ENCODE results near the gene TRMO. TPM values are rescaled to one million over a fixed set of nuclear protein-coding genes. Genes with fewer than 3 reads are reported as not detected.

Gene TRMO
- total and polyA plus RNA-seq, 9 of the 15 experiments (the other 6 are each of a cell fraction or from before 2014, with no cell fraction given) = 5.6 to 22.4 (median 16.2) TPM

DNA sequence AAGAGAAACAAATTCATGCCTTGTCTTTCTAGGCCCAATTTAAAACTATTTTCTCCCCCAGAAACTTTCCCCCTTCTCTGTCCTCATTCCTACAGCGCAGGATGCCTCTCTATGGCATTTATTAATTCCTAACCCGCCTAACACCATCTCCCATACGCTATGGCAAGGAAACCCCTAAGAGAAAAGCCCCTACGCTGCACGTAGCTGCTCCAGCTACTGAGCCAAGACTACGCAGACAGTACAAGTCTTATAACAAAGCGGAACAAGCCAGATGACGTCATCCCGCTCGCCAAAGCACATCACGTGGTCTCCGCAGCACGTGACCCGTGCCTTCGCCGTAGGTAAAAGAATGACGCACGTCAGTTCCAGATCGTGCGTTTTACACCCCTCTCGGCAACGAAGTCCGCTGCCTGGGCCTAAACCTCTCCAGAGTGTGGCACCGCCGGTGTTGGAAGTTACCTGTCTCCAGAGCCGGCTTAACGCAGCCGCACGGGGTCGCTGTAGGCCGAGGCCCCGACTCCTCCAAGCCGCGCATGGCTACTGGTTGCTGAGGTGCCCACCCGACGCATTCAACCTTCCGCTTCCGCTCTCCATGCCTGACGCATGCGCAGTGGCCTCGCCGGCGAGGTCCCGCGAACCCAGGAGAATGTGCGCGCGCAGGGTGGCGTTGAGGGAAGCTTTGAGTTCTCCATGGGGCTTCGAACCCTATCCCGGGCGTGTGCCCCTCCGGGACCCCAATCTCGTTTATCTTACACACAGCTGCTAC lies at the start of gene TRMO (continued):
- TF ChIP-seq, protein P1, sequence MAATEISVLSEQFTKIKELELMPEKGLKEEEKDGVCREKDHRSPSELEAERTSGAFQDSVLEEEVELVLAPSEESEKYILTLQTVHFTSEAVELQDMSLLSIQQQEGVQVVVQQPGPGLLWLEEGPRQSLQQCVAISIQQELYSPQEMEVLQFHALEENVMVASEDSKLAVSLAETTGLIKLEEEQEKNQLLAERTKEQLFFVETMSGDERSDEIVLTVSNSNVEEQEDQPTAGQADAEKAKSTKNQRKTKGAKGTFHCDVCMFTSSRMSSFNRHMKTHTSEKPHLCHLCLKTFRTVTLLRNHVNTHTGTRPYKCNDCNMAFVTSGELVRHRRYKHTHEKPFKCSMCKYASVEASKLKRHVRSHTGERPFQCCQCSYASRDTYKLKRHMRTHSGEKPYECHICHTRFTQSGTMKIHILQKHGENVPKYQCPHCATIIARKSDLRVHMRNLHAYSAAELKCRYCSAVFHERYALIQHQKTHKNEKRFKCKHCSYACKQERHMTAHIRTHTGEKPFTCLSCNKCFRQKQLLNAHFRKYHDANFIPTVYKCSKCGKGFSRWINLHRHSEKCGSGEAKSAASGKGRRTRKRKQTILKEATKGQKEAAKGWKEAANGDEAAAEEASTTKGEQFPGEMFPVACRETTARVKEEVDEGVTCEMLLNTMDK (IDR thresholded peaks at IDR 0.05; ENCODE audit: borderline replicate concordance, insufficient read depth, low read depth, low read length, poor library complexity, severe bottlenecking) = peak; percentile 63
- TF ChIP-seq SIRT6 (IDR thresholded peaks at IDR 0.05; ENCODE audit: low read depth, low read length) (no peak), KHSRP (IDR thresholded peaks at IDR 0.05) (peak; percentile 91), SRSF3 (IDR thresholded peaks at IDR 0.05; ENCODE audit: insufficient read depth, low read length) (no peak), ZNF785 (CRISPR knock-in tag; IDR thresholded peaks at IDR 0.05) (peak; percentile 74), HIVEP1 (CRISPR knock-in tag; IDR thresholded peaks at IDR 0.05) (peak; percentile 93), DDX20 (tag; IDR thresholded peaks at IDR 0.05; ENCODE audit: low read depth) (0 out of 2 replicates have a peak, but pooled peaks have one; percentile 35), ZNF583 (CRISPR knock-in tag; IDR thresholded peaks at IDR 0.05) (peak; percentile 93; the same call in 1 of the 2 replicates), E2F3 (CRISPR knock-in tag; IDR thresholded peaks at IDR 0.05) (peak; percentile 83), CAMTA2 (CRISPR knock-in tag; conservative IDR thresholded peaks at IDR 0.05) (no peak), FIP1L1 (IDR thresholded peaks at IDR 0.05; ENCODE audit: low read depth, low read length, poor library complexity, severe bottlenecking) (no peak), NELFE (IDR thresholded peaks at IDR 0.05; ENCODE audit: insufficient read depth, insufficient read length) (no peak), ZNF124 (CRISPR knock-in tag; IDR thresholded peaks at IDR 0.05) (no peak)
- TF ChIP-seq, protein P2, sequence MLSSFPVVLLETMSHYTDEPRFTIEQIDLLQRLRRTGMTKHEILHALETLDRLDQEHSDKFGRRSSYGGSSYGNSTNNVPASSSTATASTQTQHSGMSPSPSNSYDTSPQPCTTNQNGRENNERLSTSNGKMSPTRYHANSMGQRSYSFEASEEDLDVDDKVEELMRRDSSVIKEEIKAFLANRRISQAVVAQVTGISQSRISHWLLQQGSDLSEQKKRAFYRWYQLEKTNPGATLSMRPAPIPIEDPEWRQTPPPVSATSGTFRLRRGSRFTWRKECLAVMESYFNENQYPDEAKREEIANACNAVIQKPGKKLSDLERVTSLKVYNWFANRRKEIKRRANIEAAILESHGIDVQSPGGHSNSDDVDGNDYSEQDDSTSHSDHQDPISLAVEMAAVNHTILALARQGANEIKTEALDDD (IDR thresholded peaks at IDR 0.05) = 0 out of 2 replicates have a peak, but pooled peaks have one; percentile 24
- TF ChIP-seq, protein P3, sequence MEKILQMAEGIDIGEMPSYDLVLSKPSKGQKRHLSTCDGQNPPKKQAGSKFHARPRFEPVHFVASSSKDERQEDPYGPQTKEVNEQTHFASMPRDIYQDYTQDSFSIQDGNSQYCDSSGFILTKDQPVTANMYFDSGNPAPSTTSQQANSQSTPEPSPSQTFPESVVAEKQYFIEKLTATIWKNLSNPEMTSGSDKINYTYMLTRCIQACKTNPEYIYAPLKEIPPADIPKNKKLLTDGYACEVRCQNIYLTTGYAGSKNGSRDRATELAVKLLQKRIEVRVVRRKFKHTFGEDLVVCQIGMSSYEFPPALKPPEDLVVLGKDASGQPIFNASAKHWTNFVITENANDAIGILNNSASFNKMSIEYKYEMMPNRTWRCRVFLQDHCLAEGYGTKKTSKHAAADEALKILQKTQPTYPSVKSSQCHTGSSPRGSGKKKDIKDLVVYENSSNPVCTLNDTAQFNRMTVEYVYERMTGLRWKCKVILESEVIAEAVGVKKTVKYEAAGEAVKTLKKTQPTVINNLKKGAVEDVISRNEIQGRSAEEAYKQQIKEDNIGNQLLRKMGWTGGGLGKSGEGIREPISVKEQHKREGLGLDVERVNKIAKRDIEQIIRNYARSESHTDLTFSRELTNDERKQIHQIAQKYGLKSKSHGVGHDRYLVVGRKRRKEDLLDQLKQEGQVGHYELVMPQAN (IDR thresholded peaks at IDR 0.05; ENCODE audit: borderline replicate concordance) = peak; percentile 99
- TF ChIP-seq, protein P4, sequence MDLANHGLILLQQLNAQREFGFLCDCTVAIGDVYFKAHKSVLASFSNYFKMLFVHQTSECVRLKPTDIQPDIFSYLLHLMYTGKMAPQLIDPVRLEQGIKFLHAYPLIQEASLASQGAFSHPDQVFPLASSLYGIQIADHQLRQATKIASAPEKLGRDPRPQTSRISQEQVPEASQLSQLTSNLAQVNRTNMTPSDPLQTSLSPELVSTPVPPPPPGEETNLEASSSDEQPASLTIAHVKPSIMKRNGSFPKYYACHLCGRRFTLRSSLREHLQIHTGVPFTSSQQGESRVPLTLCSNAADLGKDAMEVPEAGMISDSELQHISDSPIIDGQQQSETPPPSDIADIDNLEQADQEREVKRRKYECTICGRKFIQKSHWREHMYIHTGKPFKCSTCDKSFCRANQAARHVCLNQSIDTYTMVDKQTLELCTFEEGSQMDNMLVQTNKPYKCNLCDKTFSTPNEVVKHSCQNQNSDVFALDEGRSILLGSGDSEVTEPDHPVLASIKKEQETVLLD (IDR thresholded peaks at IDR 0.05) = peak; percentile 99
- TF ChIP-seq, protein P5, sequence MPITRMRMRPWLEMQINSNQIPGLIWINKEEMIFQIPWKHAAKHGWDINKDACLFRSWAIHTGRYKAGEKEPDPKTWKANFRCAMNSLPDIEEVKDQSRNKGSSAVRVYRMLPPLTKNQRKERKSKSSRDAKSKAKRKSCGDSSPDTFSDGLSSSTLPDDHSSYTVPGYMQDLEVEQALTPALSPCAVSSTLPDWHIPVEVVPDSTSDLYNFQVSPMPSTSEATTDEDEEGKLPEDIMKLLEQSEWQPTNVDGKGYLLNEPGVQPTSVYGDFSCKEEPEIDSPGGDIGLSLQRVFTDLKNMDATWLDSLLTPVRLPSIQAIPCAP (CRISPR knock-in tag; IDR thresholded peaks at IDR 0.05; ENCODE audit: borderline replicate concordance) = no peak
